Stimulated activated CD8-positive, alpha-beta memory T cell treated with anti-CD3 and anti-CD28 coated beads, Interleukin-12 subunit alpha, Interleukin-12 subunit beta, amount 100 ng/mL, for 1 hour (primary cell): ENCODE results near the gene ZNF350.
A peak's percentile ranks its signal among the peaks of the same experiment; 100 is the strongest.
"Not testable (repeated sequence)": the region's sequence is repeated elsewhere in the genome, so short reads cannot be mapped to it uniquely, and the experiment has no call there.

Source experiments
- DNase-seq: peaks from one replicate; pipeline ENCODE4 v3.0.0-alpha.2; 2020; ENCODE audit warnings: low read depth

ZNF350 gene

DNA sequence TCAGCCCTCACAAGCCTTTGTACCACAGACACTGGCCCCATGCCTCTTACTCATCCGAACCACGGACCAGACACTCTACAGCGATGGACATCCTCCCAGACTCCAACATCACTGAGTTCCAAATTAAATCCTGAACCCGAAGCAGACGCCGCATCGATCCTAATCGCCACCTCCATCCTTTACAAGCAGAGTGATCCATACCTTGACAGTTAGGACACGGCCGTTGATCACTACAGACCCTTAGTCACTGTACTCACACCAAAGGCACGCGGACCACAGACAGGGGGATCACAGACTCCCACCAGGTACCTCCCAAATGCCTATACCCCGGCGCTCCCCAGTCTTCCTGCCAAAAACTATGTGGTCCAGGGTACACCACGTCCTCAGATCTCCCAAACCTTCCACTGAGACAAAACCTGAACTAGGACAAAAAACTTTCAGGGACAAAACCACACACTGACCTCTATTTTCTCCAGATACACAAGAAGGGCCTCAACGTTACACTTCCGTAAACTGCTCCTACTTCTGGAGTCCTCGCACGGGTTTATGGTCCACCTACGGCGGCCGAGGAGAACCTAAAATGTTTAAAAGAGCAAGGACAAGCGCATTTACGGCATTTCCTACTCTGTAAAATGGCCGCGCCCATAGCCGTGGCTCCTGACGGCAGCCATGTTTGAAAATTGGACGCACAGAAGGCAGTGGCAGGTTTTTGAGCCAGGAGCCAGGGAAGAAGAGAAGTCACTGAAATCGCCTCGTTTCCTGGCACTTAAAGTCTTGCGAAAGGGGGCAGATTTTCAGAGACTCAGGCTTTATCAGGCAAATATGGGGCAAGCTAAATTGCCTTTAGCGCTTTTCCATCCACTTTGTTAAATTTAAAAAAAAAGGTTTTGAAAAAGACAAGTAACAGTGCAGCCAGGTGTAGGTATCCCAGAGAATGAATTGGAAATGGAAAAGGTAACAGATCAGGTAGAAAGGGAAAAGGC, at the start of gene ZNF350:
TSS of gene ZNF350 (minus strand) at position 532 of the 983 bp plus-strand sequence. CDS start 12,480 bp downstream, outside the sequence.
- DNase-seq, result peak; percentile 85

DNA sequence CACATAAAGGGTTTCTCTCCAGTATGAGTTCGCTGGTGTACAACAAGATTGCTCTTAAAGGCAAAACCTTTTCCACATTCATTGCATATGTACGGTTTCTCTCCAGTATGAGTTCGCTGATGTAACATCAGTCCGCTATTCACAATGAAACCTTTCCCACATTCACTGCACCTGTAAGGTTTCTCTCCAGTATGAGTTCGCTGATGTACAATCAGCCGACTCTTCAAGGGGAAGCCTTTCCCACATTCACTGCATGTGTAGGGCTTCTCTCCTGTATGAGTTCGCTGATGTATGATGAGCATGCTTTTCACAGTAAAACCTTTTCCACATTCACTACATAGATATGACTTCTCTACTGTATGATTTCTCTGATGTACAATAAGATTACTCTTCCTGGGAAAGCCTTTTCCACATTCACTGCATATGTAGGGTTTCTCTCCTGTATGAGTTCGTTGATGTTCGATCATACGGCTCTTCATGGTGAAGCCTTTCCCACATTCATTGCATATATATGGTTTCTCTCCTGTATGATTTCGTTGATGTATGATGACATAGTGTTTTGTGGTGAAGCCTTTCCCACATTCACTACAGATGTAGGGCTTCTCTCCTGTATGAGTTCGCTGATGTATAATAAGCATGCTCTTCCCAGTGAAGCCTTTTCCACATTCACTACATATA, 47.5 kb upstream of the ZNF350 start:
- DNase-seq, result no peak

DNA sequence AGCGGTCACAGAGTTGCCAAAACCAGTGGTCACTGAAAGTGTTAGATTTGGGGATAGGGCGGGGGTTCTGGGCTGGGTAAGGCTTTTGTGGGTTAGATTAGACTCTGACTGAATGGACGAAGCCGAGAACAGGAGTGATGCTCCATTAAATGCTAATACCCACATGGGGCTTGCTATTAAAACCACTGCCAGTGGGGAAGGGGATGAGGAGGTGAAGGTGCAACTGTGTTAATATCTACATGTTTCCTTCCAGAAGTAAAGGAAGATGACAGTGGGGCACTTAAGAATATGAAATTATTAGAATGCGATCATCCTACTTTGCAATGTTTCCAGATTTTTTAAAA, 42.1 kb upstream of the ZNF350 start:
- DNase-seq, result no peak

DNA sequence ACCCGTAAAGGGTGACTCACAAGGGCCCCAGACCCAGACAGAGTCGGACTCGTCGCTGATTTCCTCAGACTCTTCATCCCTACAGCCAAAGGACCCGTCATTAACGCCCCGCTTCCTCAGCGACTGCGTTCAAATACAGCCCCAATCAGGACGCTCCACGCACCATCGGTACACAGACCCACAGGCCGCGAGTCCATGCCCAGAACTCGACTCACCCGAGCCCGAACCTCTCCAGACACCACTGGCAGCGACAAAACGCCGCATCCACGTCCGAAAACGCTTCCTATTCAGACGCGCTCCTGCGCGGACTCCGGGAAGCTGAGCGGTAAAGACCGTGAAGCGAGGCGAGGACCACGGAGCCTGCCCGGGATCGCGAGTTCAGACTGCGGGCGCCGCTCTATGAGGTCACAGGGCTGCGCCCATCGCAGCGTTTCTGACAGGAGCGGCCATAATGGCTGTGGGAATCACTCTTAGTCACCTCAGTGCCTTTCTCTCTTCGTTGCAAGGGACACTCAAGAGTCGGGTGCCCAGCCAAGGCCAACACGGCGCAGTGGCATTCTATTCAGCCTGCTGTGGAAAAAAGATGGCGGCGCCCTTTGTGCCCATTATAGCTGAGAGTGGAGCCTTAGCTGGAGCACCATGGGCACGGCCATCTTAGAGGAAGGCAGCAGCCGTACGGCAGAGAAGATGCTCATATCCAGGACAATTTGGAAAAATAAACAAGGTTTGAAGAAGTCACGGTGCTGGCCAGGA, 41.6 kb upstream of the ZNF350 start, which contains the start of gene ZNF614:
TSS of gene ZNF614 (minus strand) at position 353 of the 753 bp plus-strand sequence. CDS start 2,634 bp downstream, outside the sequence.
- DNase-seq, result peak; percentile 73

DNA sequence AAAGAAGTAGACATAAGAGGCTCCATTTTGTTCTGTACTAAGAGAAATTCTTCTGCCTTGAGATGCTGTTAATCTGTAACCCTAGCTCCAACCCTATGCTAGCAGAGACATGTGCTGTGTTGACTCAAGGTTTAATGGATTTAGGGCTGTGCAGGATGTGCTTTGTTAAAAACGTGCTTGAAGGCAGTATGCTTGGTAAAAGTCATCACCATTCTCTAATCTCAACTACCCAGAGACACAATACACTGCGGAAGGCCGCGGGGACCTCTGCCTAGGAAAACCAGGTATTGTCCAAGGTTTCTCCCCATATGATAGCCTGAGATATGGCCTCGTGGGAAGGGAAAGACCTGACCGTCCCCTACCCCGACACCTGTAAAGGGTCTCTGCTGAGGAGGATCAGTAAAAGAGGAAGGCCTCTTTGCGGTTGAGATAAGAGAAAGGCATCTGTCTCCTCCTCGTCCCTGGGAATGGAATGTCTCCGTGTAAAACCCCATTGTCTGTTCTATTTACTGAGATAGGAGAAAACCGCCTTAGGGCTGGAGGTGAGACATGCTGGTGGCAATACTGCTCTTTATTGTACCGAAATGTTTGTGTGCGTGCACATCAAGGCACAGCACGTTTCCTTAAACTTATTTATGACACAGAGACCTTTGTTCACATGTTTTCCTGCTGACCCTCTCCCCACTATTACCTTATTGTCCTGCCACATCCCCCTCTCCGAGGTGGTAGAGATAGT, 39.8 kb upstream of the ZNF350 start:
- DNase-seq, result not testable (repeated sequence)

DNA sequence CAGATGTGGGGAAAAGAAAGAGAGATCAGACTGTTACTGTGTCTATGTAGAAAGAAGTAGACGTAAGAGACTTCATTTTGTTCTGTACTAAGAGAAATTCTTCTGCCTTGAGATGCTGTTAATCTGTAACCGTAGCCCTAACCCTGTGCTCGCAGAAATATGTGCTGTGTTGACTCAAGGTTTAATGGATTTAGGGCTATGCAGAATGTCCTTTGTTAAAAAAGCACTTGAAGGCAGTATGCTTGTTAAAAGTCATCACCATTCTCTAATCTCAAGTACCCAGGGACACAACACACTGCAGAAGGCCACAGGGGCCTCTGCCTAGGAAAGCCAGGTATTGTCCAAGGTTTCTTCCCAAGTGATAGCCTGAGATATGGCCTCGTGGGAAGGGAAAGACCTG, 37.8 kb upstream of the ZNF350 start:
- not testable (repeated sequence) for DNase-seq

DNA sequence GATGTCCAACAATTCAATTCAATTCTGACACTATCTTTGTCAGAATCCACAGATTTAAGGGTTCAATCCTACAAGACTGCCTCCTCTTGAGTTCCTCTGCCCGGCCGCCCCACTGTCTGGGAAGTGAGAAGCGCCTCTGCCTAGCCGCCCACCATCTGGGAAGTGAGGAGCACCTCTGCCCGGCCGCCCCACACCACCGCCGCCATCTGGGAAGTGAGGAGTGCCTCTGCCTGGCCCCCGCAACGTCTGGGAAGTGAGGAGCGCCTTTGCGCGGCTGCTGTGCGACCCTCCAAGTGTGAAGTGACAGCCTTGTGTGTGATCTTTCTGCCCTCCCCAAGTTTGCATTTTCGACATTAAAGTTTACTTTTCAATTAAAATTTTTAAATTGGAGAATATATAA, 35.6 kb upstream of the ZNF350 start:
- no peak for DNase-seq

DNA sequence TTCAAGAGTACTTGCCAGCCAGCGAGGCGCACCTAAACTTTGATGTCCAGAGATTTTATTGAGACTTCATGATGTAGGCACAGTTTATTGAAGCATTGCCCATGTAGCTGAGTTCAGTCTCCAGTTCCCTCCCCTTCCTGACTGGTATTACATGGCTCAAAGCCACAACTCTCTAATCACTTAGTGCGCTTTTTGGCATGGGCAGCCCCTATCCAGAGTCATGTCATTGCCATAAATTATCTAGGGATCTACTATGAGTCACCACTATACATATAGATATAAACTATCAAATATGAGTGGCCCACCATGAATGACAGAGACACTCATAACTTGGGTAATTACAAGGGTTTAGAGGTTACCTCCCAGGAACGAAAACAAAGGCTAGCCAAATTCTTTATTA, 33.9 kb upstream of the ZNF350 start:
- no peak for DNase-seq

DNA sequence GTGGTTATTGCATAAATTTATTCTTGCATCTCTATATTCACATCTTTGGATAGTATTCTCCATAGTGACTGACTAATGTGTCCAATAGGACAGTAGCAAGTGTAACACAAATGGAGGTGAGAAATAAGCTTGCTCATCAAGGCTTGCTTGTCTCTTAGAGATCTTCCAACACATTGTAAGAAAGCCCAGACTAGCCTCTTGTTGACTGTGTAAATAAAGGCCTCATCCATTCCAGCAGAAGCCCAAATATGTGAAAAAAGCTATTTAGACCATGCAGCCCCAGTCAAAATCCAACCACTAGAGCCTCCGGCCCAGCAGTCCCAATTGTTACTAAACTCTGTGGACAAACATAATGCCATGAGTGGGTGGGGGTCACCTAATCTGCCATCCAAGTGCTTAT, 24.0 kb upstream of the ZNF350 start:
- no peak for DNase-seq

DNA sequence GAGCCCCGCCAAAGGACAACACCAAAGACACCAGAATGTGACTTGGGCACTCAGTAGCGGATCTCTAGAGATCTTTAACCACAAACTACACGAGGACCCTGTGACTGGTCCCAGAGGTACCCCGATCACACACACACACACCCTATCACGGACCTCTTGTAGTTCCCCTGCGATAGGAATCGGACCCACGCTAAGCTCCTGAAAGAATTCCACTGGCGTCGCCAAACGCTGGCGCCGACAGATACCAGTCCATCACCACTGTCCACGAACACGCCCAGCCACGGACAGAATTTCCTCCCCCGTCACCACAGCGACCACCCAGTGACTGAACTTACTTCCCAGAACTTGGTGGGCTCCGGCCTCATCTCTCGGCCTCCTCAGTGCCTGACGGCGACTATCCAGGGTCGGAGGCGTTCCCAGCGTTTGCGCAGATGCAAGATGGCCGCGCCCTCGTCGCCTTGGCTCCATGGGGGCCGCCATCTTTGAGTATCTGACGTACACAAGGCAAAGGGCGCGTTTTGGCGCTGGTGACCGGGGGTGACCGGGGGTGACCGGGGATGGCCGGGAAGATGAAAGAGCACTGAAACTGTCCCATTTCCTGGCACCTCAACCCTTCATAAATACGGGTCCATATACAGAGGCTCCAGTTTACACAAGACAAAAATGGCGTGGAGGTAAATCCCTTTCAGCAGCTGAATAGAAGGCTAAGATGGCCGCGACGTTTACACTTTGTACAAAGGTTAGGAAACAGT, 21.3 kb upstream of the ZNF350 start, which contains the start of gene ZNF615:
TSS of gene ZNF615 (minus strand) at position 406 of the 752 bp plus-strand sequence. CDS start 4,500 bp downstream, outside the sequence.
- DNase-seq, result peak; percentile 85

DNA sequence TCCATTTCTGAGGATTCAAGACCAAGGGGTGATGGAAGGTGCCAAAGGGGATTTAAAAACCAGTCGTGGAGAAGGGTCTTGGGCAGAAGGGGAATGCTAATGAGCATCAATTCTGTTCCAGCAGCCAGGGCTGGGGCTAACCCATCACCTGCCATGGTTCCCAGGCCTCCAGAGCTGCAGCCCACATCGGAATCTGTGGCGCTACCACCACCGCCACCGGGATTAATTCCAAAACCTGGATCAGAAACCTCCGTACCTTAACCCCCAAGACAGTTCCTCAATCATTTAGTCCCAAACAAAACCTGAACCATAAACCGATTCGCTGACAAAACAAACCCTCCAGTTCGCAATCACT, 20.8 kb upstream of the ZNF350 start:
- no peak for DNase-seq

DNA sequence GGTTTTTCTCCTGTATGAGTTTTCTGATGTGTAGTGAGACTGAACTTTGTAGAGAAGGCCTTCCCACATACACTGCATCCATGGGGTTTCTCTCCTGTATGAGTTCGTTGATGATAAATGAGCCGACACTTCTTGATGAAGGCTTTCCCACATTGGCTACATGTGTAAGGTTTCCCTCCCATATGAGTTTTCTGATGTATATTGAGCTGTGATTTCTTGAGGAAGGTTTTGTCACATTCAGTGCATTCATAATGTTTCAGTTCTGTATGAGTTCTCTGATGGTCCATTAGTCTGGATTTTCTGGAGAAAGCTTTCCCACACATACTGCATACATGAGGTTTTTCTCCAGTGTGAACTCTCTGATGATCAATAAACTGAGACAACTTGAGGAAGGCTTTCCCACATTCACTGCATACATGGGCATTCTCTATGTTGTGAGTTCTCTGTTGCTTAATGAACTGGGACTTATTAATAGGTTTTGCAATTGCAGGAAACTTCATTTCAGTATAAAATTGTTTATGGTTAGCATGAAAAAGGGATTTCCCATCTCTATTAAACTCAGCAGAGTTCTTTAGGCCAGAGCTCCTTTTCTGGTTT, 7.5 kb upstream of the ZNF350 start:
- DNase-seq, result no peak

DNA sequence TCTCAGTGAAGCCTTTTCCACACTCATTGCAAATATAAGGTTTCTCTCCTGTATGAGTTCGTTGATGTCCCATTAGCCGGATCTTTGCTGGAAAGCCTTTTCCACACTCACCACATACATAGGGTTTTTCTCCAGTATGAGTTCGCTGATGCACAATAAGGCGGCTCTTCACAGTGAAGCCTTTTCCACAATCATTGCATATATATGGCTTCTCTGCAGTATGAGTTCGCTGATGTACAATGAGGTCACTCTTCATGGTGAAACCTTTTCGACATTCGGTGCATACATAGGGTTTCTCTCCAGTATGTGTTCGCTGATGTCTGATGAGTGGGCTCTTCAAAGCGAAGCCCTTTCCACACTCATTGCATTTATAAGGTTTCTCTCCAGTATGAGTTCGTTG, 6.8 kb upstream of the ZNF350 start:
- no peak for DNase-seq

DNA sequence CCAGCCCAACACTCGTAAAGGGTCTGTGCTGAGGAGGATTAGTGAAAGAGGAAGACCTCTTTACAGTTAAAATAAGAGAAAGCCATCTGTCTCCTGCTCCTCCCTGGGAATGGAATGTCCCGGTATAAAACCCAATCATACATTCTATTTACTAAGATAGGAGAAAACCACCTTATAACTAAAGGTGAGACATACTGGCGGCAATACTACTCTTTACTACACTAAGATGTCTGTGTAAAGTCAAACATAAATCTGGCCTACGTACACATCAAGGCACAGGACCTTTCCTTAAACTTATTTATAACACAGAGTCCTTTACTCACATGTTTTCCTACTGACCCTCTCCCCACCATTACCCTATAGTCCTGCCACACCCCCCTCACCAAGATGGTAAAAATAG, 3.3 kb downstream of the ZNF350 start:
- no peak for DNase-seq

DNA sequence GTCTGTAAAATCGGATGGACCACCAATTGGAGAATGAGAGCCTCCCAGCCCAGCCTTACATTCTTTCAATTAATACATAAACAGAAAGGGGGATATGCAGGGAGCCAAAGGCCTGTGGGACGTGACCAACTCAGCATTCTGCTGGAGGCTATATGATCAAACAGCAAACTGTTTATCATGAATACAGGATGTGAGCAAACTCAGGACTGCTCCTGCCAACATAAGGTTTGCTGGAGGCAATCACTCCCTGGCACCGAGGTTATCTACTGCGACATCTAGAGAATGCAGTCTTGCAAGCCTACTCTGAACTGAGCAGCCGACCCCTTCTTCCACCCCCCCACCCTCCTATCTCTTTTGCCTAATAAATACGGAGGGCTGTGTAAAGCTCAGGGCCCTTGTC, 5.7 kb downstream of the ZNF350 start:
- not testable (repeated sequence) for DNase-seq

DNA sequence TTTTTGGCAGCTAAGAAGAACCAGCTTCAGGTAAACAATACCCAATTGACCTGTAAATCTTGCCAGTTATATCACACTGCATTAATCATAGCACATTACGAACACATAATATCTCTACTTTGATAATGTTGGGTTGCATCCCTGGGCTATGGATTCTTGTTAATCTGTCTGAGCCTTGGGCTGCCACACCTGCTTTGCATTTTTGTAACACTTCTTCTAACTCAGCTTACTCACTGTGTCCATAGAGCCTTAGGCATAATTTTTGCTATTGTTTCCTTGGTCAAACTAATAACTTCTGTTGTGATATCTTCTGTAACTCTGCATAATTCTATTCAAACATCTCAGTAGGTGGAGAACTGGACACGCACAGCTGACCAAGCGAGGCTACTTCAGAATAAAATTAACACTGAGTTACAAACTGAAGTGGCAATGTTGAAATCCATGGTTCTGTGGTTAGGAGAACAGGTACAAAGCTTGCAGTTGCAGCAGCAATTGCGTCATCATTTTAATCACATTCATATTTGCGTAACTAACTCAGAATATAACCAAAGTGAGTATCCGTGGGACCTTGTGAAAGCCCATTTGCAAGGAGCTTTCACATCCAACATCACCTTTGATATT, 6.4 kb downstream of the ZNF350 start:
- no peak for DNase-seq

DNA sequence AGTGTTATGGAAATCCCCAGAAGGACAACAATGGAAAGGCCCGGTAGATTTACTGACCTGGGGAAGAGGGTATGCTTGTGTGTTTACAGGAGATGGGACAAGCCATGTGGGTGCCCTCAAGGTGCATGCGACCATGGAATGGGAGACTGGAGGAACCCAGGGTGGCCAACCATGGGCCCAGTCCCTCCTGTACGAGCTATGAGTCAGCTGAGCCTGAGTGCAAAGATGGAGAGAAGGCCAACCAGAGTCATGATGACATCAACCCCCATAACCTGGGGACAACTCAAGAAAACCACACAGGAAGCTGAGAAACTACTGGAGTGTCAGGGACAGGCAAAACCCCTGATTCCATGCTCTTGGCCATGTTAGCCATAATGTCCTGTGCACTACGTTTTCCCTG, 7.8 kb downstream of the ZNF350 start:
- no peak for DNase-seq

DNA sequence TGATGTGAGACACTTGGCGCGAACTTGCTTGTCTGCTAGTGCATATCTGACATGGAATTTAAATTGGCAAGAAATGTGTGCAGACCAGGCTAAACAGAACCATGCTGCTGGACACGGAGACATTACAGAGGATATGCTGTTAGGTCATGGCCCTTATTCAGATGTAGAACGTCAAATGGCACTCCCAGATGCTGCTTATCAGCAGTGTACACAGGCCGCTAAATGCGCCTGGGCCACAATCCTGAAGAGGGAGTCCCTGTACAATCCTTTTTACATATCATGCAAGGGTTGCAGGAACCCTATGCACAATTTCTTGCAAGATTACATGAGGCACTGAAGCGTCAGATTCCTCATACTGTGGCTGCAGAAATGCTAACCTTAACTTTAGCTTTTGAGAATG, 9.3 kb downstream of the ZNF350 start:
- DNase-seq, result no peak

DNA sequence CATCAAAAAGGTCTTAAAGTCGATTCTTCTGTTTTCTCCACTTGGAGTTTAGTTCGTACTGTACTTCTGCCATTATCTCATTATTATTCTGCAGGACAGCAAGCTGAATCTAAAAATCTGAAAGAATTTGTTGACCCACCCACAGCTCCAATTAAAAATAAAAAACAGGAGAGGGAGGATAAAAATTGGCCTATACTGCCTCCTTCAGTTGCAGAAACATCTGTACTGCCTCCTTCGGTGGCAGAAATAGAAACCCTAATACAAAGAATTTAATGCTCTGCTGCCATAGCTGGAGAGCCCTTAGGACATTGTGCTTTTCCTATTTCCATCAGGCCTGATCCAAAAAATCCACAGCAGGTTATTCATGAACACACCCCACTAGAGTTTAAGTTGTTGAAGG, 9.8 kb downstream of the ZNF350 start:
- no peak for DNase-seq

DNA sequence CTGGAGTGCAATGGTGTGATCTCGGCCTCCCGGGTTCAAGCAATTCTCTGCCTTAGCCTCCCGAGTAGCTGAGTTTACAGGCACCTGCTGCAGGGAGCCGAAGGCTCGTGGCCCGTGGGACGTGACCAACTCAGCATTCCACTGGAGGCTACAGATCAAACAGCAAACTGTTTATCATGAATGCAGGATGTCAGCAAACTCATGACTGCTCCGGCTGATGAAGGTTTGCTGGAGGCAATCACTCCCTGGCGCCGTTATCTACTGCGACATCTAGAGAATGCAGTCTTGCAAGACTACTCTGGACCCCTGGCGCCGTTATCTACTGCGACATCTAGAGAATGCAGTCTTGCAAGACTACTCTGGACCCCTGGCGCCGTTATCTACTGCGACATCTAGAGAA, 10.9 kb downstream of the ZNF350 start:
- not testable (repeated sequence) for DNase-seq
